SIG-M5 (cell line): ENCODE measurements around the gene SDK1.

Experiments used
- DNase-seq: peaks from one replicate; lab custom pipeline; 2025; lab: John Stamatoyannopoulos, UW

SDK1 gene

GRCh38 chr7:4050126-4050660 is 749.1 kb downstream of the SDK1 start:
- no peak for DNase-seq

- no peak for DNase-seq
Measured at GRCh38 chr7:4051696-4052095, 750.6 kb downstream of the SDK1 start.

GRCh38 chr7:4052130-4052529 is 751.1 kb downstream of the SDK1 start:
- no peak for DNase-seq

- no peak for DNase-seq
Measured at GRCh38 chr7:4054158-4054557, 753.1 kb downstream of the SDK1 start.

- no peak for DNase-seq
Measured at GRCh38 chr7:4056552-4057288, 755.7 kb downstream of the SDK1 start.

- no peak for DNase-seq
Measured at GRCh38 chr7:4057289-4057616, 756.2 kb downstream of the SDK1 start.

- no peak for DNase-seq
Measured at GRCh38 chr7:4058158-4058557, 757.1 kb downstream of the SDK1 start.

GRCh38 chr7:4065190-4065589 is 764.1 kb downstream of the SDK1 start:
- DNase-seq, result no peak

- no peak for DNase-seq
Measured at GRCh38 chr7:4066206-4066605, 765.2 kb downstream of the SDK1 start.

GRCh38 chr7:4066626-4067475 is 765.8 kb downstream of the SDK1 start:
- no peak for DNase-seq

- DNase-seq, result no peak
Measured at GRCh38 chr7:4067476-4067760, 766.4 kb downstream of the SDK1 start.

GRCh38 chr7:4067874-4068273 is 766.8 kb downstream of the SDK1 start:
- DNase-seq, result no peak

GRCh38 chr7:4068286-4068685 is 767.2 kb downstream of the SDK1 start:
- DNase-seq, result no peak

GRCh38 chr7:4069268-4070095 is 768.4 kb downstream of the SDK1 start:
- no peak for DNase-seq

- DNase-seq, result no peak
Measured at GRCh38 chr7:4070214-4070613, 769.2 kb downstream of the SDK1 start.

GRCh38 chr7:4071370-4072058 is 770.5 kb downstream of the SDK1 start:
- DNase-seq, result no peak

- DNase-seq, result no peak
Measured at GRCh38 chr7:4072161-4072925, 771.3 kb downstream of the SDK1 start.

GRCh38 chr7:4073052-4073451 is 772.0 kb downstream of the SDK1 start:
- no peak for DNase-seq

GRCh38 chr7:4073750-4074149 is 772.7 kb downstream of the SDK1 start:
- DNase-seq, result no peak

GRCh38 chr7:4074407-4074806 is 773.4 kb downstream of the SDK1 start:
- no peak for DNase-seq

- no peak for DNase-seq
Measured at GRCh38 chr7:4074994-4075393, 773.9 kb downstream of the SDK1 start.
